Muscle of leg (tissue), 16 donors: ENCODE data around the gene ZSWIM9. TPM values are rescaled to one million over a fixed set of nuclear protein-coding genes. Genes with fewer than 3 reads are reported as not detected.

Experiments used
- DNase-seq: peaks from one replicate; pipeline ENCODE4 v3.0.0; 2013
- H3K27ac ChIP-seq: one replicate; pipeline ENCODE4 v1.5.1; 2013; ENCODE audit warnings: mild to moderate bottlenecking, low read length, control low read depth
- H3K27me3 ChIP-seq: one replicate; pipeline ENCODE4 v1.6.1; 2013; ENCODE audit warnings: low read length; ENCODE audit not compliant: control insufficient read depth, insufficient read depth
- H3K36me3 ChIP-seq: one replicate; pipeline ENCODE4 v1.6.1; 2013; ENCODE audit warnings: low read length; ENCODE audit not compliant: control insufficient read depth, insufficient read depth
- H3K4me1 ChIP-seq: one replicate; pipeline ENCODE4 v1.6.1; 2013; ENCODE audit warnings: low read length; ENCODE audit not compliant: control insufficient read depth, insufficient read depth
- H3K4me3 ChIP-seq: one replicate; pipeline ENCODE4 v1.5.1; 2013; ENCODE audit warnings: low read length, control low read depth
- H3K9me3 ChIP-seq: replicated peaks from 2 replicates; pipeline ENCODE4 v1.6.1; 2013; ENCODE audit warnings: low read depth, low read length; ENCODE audit not compliant: control insufficient read depth
- WGBS: methylation state at CpG from one replicate; pipeline ENCODE4 v1.1.5; 2013; ENCODE audit warnings: missing lambda C conversion rate; ENCODE audit not compliant: insufficient coverage; 5-methylcytosine and 5-hydroxymethylcytosine counted together
- long read RNA-seq, 11 donors: transcript quantifications; one replicate each; lab custom pipeline, GENCODE V29; 2026
- polyA plus RNA-seq, 8 donors: library from polyadenylated mRNA; unstranded; fragments of 120-200 nt; gene quantifications; one replicate each; pipeline versions ENCODE4 v1.2.1 to v1.2.3, GENCODE V29; 2013; ENCODE audit warnings: inconsistent platforms in 1 of 8, low replicate concordance in 1 of 8; ENCODE audit not compliant: insufficient read length in 8 of 8, insufficient read depth in 1 of 8
- total RNA-seq: library from RNA; stranded (reverse); fragments of 120-200 nt; gene quantifications from one replicate; pipeline ENCODE4 v1.2.4, GENCODE V29; 2013

Gene ZSWIM9
- total RNA-seq (1.0 TPM), polyA plus RNA-seq (1 to 10 TPM; 6.2 to 8.7 (median 7.6) TPM)
- long read RNA-seq, donor 1, result 0 reads
- long read RNA-seq, donor 2, result 0 reads
- long read RNA-seq, donor 3, result 0 reads
- long read RNA-seq, donor 4, result 0 reads
- long read RNA-seq, donor 5, partial matches to known transcripts, result 0 of 2 reads
- long read RNA-seq, donor 5, other reads (novel, unspliced or antisense), result 0 of 2 reads
- long read RNA-seq, donor 6, partial matches to known transcripts, result 0 of 1 reads
- long read RNA-seq, donor 6, other reads (novel, unspliced or antisense), result 0 of 1 reads
- long read RNA-seq, donor 7, result 0 reads
- long read RNA-seq, donor 8, result 0 reads
- long read RNA-seq, donor 9, result 0 reads
- long read RNA-seq, donor 10, result 0 reads
- long read RNA-seq, donor 11, result 0 reads

GRCh38 chr19:48169939-48170803 is at the start of gene ZSWIM9, which contains the start of gene LIG1:
TSS of gene ZSWIM9 (plus strand) at chr19:48170680. CDS start at chr19:48171803, 1,123 bp downstream.
TSS of gene LIG1 (minus strand) at chr19:48170344. CDS start at chr19:48165566, 4,778 bp downstream.
- H3K27me3 ChIP-seq, result no peaks in the 10 kb centered on the region
- DNase-seq, result peak; percentile 97
- peaks cover 12% of the 10 kb centered on the region for H3K4me1 ChIP-seq
- peak within 1 kb of the TSS; percentile 98 for H3K27ac ChIP-seq
- under 1% methylated on average over 74 of the region's 82 CpGs for WGBS
- H3K36me3 ChIP-seq, result peaks cover 24% of the 10 kb centered on the region
- peak within 1 kb of the TSS; percentile 65 for H3K4me3 ChIP-seq
- H3K9me3 ChIP-seq, result no peaks in the 10 kb centered on the region

DNA sequence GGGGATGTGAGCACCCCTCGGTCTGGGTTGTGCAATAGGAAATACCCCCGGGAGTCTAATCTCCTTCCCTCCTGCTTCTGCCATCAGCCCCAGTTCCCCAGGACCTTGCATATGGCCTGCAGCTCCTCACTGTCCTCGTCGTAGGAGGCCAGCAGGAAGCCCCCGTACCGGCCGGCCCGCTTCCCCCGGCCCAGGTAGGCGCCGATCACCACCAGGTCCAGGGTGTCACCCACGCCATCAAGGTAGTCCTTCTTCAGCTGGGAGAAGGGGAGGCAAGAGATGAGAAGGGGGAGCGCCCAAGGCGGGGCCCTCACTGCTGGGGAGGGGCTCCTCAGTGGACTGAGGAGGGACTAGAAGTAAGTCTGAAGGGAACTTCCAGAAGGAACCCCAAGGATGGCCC is 49.4 kb upstream of the ZSWIM9 start:
- Histone ChIP-seq H3K27me3 (no peaks in the 10 kb centered on the region), H3K4me3 (no peak overlapping the region), H3K9me3 (no peaks in the 10 kb centered on the region), H3K36me3 (peaks cover 35% of the 10 kb centered on the region), H3K27ac (no peak overlapping the region), H3K4me1 (peaks cover 2% of the 10 kb centered on the region)
- 86% methylated on average over 14 of the region's 14 CpGs for WGBS
- no peak for DNase-seq

- H3K9me3 ChIP-seq, result no peaks in the 10 kb centered on the region
- H3K27me3 ChIP-seq, result no peaks in the 10 kb centered on the region
- 62% methylated on average over 10 of the region's 10 CpGs for WGBS
- peaks cover 2% of the 10 kb centered on the region for H3K4me1 ChIP-seq
- H3K4me3 ChIP-seq, result no peak overlapping the region
- H3K36me3 ChIP-seq, result peaks cover 37% of the 10 kb centered on the region
- peak; percentile 35 for DNase-seq
- H3K27ac ChIP-seq, result peak overlapping the region; percentile 9
Observed at GRCh38 chr19:48121909-48122371, 48.5 kb upstream of the ZSWIM9 start.

- peak overlapping the region; percentile 9 for H3K27ac ChIP-seq
- H3K36me3 ChIP-seq, result peaks cover 41% of the 10 kb centered on the region
- no peak for DNase-seq
- no peaks in the 10 kb centered on the region for H3K9me3 ChIP-seq
- 83% methylated on average over 14 of the region's 14 CpGs for WGBS
- no peak overlapping the region for H3K4me3 ChIP-seq
- H3K4me1 ChIP-seq, result peaks cover 2% of the 10 kb centered on the region
- H3K27me3 ChIP-seq, result no peaks in the 10 kb centered on the region
Observed at GRCh38 chr19:48122421-48122820, 48.1 kb upstream of the ZSWIM9 start.

GRCh38 chr19:48123907-48124651 is 46.4 kb upstream of the ZSWIM9 start:
- no peaks in the 10 kb centered on the region for H3K27me3 ChIP-seq
- 76% methylated on average over 5 of the region's 12 CpGs for WGBS
- H3K36me3 ChIP-seq, result peaks cover 41% of the 10 kb centered on the region
- no peak overlapping the region for H3K27ac ChIP-seq
- H3K4me1 ChIP-seq, result peaks cover 2% of the 10 kb centered on the region
- no peak overlapping the region for H3K4me3 ChIP-seq
- no peak for DNase-seq
- H3K9me3 ChIP-seq, result no peaks in the 10 kb centered on the region

DNA sequence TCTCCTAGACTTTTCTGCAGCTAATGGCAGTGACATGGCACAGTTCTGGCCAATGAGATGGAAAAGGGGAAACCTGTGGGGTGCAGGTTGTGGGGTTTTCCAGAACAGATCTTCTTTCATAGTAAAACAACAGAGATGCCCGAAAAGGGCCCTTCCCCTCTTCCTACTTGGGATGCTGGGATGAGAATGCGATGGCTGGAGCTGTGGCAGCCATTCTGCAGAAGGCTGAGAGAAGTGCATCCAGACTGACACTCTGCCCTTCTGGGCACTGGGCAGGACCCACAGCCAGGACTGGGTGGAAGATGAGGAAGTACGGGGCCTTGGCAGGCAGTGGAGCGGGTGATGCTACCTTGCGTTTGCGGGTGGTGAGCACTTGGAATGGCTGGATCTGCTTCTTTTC is 42.9 kb upstream of the ZSWIM9 start:
- no peak overlapping the region for H3K4me3 ChIP-seq
- 97% methylated on average over 4 of the region's 6 CpGs for WGBS
- H3K9me3 ChIP-seq, result no peaks in the 10 kb centered on the region
- H3K4me1 ChIP-seq, result no peaks in the 10 kb centered on the region
- peaks cover 51% of the 10 kb centered on the region for H3K36me3 ChIP-seq
- H3K27me3 ChIP-seq, result no peaks in the 10 kb centered on the region
- H3K27ac ChIP-seq, result no peak overlapping the region
- no peak for DNase-seq

DNA sequence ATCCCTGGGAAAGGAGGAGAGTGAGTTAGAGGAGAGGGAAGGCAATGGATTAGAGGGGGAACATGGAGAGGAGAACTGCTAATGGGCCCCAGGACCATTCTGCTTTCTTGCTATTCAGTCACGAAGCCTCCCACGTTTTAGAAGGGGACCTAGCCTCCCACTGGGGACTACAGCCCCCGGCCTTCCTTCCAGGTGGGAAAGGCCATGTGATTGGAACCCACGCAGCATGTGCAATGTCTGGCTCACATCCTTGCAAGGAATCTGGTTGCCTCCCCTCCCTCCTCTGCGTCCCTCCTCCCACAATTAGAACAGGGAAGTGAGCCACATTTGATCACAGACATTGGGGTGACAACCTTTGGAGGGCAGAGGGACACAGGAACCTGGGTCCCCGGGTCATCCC is 37.4 kb upstream of the ZSWIM9 start:
- H3K27ac ChIP-seq, result no peak overlapping the region
- H3K9me3 ChIP-seq, result no peaks in the 10 kb centered on the region
- peaks cover 48% of the 10 kb centered on the region for H3K36me3 ChIP-seq
- H3K27me3 ChIP-seq, result no peaks in the 10 kb centered on the region
- WGBS, result 84% methylated on average over 5 of the region's 6 CpGs
- H3K4me1 ChIP-seq, result peaks cover 3% of the 10 kb centered on the region
- DNase-seq, result no peak
- H3K4me3 ChIP-seq, result no peak overlapping the region

GRCh38 chr19:48135411-48135810 is 35.1 kb upstream of the ZSWIM9 start:
- Histone ChIP-seq H3K36me3 (peaks cover 44% of the 10 kb centered on the region), H3K27ac (no peak overlapping the region), H3K9me3 (no peaks in the 10 kb centered on the region), H3K27me3 (no peaks in the 10 kb centered on the region), H3K4me3 (no peak overlapping the region), H3K4me1 (peaks cover 3% of the 10 kb centered on the region)
- DNase-seq, result no peak
- 67% methylated on average over 8 of the region's 8 CpGs for WGBS

DNA sequence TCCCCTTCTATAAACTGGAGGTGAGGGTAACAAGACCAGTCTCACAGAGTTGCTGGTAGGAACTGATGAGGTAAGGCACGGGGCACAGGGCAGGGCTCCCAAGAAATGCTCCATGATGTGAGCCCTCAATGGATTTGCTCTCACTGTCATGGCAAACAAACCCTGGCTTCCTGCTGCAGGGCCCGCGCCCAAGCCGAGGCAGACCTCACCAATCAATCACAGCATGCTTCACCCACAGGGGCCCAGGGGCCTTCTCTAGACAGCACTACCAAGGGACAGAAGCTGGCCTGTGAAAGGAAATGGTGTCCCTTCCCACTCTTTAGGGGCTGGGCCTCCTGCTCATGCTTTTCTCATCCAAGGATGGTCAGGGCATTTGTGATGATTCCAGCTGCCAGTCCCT is 33.9 kb upstream of the ZSWIM9 start:
- peaks cover 3% of the 10 kb centered on the region for H3K4me1 ChIP-seq
- no peaks in the 10 kb centered on the region for H3K27me3 ChIP-seq
- DNase-seq, result no peak
- H3K9me3 ChIP-seq, result no peaks in the 10 kb centered on the region
- no peak overlapping the region for H3K27ac ChIP-seq
- 82% methylated on average over 4 of the region's 4 CpGs for WGBS
- peaks cover 45% of the 10 kb centered on the region for H3K36me3 ChIP-seq
- H3K4me3 ChIP-seq, result no peak overlapping the region
